Measurements from ENCODE around the gene C2orf68.

DNA sequence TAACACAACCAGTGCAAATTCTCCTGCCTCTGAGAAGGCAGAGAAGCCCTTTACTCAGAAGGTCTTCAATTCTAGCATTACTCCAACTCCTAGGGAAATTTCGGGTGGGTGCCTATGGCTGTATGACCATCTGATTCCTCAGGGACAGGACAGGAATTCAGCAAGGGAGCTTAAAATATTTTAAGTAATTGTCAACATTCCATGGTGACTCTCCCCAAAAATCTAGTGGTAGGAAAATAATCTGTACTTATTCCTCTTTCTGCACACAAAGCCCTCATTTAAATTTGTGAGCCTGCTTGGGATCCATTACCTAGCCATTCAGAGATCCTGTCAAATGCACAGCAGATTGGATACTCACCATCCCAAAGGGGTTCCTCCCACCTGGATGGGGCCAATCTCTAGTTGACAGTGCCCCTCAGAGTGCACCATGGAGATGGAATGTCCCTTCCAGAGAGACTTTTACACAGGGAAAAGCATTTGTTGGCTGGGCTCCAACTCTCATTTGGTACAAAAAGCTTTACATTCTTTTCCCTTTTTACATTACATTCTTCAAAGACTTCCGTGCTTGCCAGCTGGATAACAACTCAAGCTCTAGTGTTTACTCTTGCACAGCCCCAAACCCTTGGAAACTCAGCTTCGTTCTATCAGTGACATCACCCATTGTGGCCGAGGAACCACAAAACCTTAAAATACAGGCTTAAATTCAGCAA, 6.3 kb downstream of the C2orf68 start:
- TF ChIP-seq POLR2AphosphoS5 (IDR thresholded peaks at IDR 0.05; ENCODE audit: borderline replicate concordance, low read depth, low read length) = no peak; the same call in 1 of the 2 replicates
- no peak for TF ChIP-seq EZH2 (IDR thresholded peaks at IDR 0.05)
- no peak for TF ChIP-seq FOXP2 (optimal IDR thresholded peaks at IDR 0.05; ENCODE audit: control extremely low read depth, extremely low read length, insufficient read depth)

Data from SK-N-MC (cell line).